HL-60 (cell line): Measurements from ENCODE around the gene PABPN1.

ENCODE experiments used
- DNase-seq, 2 experiments: peaks; one replicate each; pipeline ENCODE4 v3.0.0-alpha.2; 2010 to 2020; ENCODE audit warnings: low read depth in 1 of 2, low spot score in 1 of 2
- H3K27ac ChIP-seq: fragments of 250-450 bp; sonication (Bioruptor Pico); replicated peaks from 2 replicates; pipeline ENCODE4 v1.5.1; 2020; ENCODE audit warnings: mild to moderate bottlenecking, moderate library complexity
- H3K27me3 ChIP-seq: fragments of 250-450 bp; sonication (Bioruptor Pico); 2 replicates; pipeline ENCODE4 v1.5.1; 2021; ENCODE audit warnings: mild to moderate bottlenecking, moderate library complexity; ENCODE audit not compliant: insufficient read depth, poor library complexity, severe bottlenecking
- H3K4me3 ChIP-seq: replicated peaks from 2 replicates; pipeline ENCODE4 v1.5.1; 2011; ENCODE audit warnings: mild to moderate bottlenecking, control low read depth, low read length; ENCODE audit not compliant: insufficient read depth
- GABPA ChIP-seq: IDR thresholded peaks from 2 replicates; pipeline ENCODE4 v1.6.1; 2012; ENCODE audit warnings: low read depth
- POLR2AphosphoS5 ChIP-seq: IDR thresholded peaks from 2 replicates; pipeline ENCODE4 v1.6.1; 2012; ENCODE audit warnings: low read depth
- REST ChIP-seq: IDR thresholded peaks from 2 replicates; pipeline ENCODE4 v1.6.1; 2012; ENCODE audit warnings: low read depth; ENCODE audit not compliant: insufficient replicate concordance
- SPI1 ChIP-seq: IDR thresholded peaks from 2 replicates; pipeline ENCODE4 v1.6.1; 2012; ENCODE audit warnings: low read depth, mild to moderate bottlenecking, borderline replicate concordance
- TF ChIP-seq, protein P1 (sequence below): IDR thresholded peaks from one replicate; pipeline ENCODE4 v1.5.1; 2011; ENCODE audit warnings: low read length, control low read depth, inconsistent platforms; ENCODE audit not compliant: insufficient read depth

PABPN1 gene

GRCh38 chr14:23347406-23348296 lies 26.4 kb downstream of the PABPN1 start:
- TF ChIP-seq, protein P1, sequence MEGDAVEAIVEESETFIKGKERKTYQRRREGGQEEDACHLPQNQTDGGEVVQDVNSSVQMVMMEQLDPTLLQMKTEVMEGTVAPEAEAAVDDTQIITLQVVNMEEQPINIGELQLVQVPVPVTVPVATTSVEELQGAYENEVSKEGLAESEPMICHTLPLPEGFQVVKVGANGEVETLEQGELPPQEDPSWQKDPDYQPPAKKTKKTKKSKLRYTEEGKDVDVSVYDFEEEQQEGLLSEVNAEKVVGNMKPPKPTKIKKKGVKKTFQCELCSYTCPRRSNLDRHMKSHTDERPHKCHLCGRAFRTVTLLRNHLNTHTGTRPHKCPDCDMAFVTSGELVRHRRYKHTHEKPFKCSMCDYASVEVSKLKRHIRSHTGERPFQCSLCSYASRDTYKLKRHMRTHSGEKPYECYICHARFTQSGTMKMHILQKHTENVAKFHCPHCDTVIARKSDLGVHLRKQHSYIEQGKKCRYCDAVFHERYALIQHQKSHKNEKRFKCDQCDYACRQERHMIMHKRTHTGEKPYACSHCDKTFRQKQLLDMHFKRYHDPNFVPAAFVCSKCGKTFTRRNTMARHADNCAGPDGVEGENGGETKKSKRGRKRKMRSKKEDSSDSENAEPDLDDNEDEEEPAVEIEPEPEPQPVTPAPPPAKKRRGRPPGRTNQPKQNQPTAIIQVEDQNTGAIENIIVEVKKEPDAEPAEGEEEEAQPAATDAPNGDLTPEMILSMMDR: no peak
- TF ChIP-seq POLR2AphosphoS5 (no peak), SPI1 (no peak), REST (no peak), GABPA (no peak)
- H3K27ac ChIP-seq: no peak overlapping the region
- no peak for DNase-seq
- H3K27me3 ChIP-seq: peaks cover 19% of the 10 kb centered on the region
- no peak overlapping the region for H3K4me3 ChIP-seq

- H3K27me3 ChIP-seq: peaks cover 26% of the 10 kb centered on the region
Measured at GRCh38 chr14:23348297-23348655, 27.0 kb downstream of the PABPN1 start.

More at GRCh38 chr14:23348297-23348655, 27.0 kb downstream of the PABPN1 start:
- H3K4me3 ChIP-seq: no peak overlapping the region
- no peak for DNase-seq
- H3K27ac ChIP-seq: no peak overlapping the region
- no peak for TF ChIP-seq REST
- no peak for TF ChIP-seq SPI1
- TF ChIP-seq POLR2AphosphoS5: no peak
- TF ChIP-seq, protein P1: no peak
- TF ChIP-seq GABPA: no peak
